CD4-positive, alpha-beta memory T cell (primary cell): ENCODE data around the gene CDRT15. TPM values are rescaled to one million over a fixed set of nuclear protein-coding genes. Genes with fewer than 3 reads are reported as not detected.
"Not testable (repeated sequence)": the region's sequence is repeated elsewhere in the genome, so short reads cannot be mapped to it uniquely, and the experiment has no call there.

ENCODE experiments used
- CTCF ChIA-PET: fragments of 350-600 bp; sonication (Branson Sonifier 250); formaldehyde crosslinking; loops from one replicate; lab custom pipeline; 2021; ENCODE audit warnings: inconsistent platforms; ENCODE audit not compliant: partially characterized antibody; lab: Charles Lee
- POLR2A ChIA-PET: fragments of 350-600 bp; sonication (Branson Sonifier 250); formaldehyde crosslinking; loops from one replicate; lab custom pipeline; 2021; ENCODE audit not compliant: partially characterized antibody; lab: Charles Lee
- DNase-seq, 5 donors: peaks; one replicate each; pipeline versions ENCODE4 v3.0.0 to v3.0.0-alpha.2; 2020 to 2022; ENCODE audit warnings: mixed read lengths in 1 of 5
- H3K27ac ChIP-seq: one replicate; pipeline ENCODE4 v1.7.0; 2013; ENCODE audit warnings: low read depth, low read length
- H3K27me3 ChIP-seq: 2 replicates; pipeline ENCODE4 v1.7.0; 2013; ENCODE audit warnings: mild to moderate bottlenecking, low read length, moderate library complexity; ENCODE audit not compliant: insufficient read depth
- H3K36me3 ChIP-seq: 2 replicates; pipeline ENCODE4 v1.7.0; 2013; ENCODE audit warnings: mild to moderate bottlenecking, low read length, moderate library complexity; ENCODE audit not compliant: insufficient read depth
- H3K4me1 ChIP-seq: 2 replicates; pipeline ENCODE4 v1.7.0; 2013; ENCODE audit warnings: mild to moderate bottlenecking, low read length, moderate library complexity; ENCODE audit not compliant: insufficient read depth
- H3K4me3 ChIP-seq, 2 donors: one replicate each; pipeline ENCODE4 v1.7.0; 2013; ENCODE audit warnings: low read length in 2 of 2, mild to moderate bottlenecking in 1 of 2
- H3K9me3 ChIP-seq, 2 donors: one replicate each; pipeline ENCODE4 v1.7.0; 2013; ENCODE audit warnings: low read length in 2 of 2, control low read depth in 1 of 2; ENCODE audit not compliant: control insufficient read depth in 1 of 2
- H3K27ac Mint-ChIP-seq, 7 donors: one replicate each; pipeline ENCODE4 v1.8.0; 2020 to 2021; ENCODE audit warnings: mixed read lengths in 7 of 7, mild to moderate bottlenecking in 6 of 7, inconsistent platforms in 3 of 7, moderate library complexity in 3 of 7
- H3K27me3 Mint-ChIP-seq, 2 donors: one replicate each; pipeline ENCODE4 v1.8.0; 2020 to 2021; ENCODE audit warnings: mixed read lengths in 2 of 2
- H3K36me3 Mint-ChIP-seq, 2 donors: one replicate each; pipeline ENCODE4 v1.8.0; 2020 to 2021; ENCODE audit warnings: mixed read lengths in 2 of 2, inconsistent platforms in 1 of 2, mild to moderate bottlenecking in 1 of 2
- H3K4me1 Mint-ChIP-seq, 4 donors: one replicate each; pipeline ENCODE4 v1.8.0; 2020 to 2021; ENCODE audit warnings: mixed read lengths in 4 of 4, mild to moderate bottlenecking in 1 of 4
- H3K4me3 Mint-ChIP-seq, 8 donors: one replicate each; pipeline ENCODE4 v1.8.0; 2020 to 2021; ENCODE audit warnings: mixed read lengths in 8 of 8, mild to moderate bottlenecking in 7 of 8, moderate library complexity in 6 of 8, inconsistent platforms in 3 of 8
- H3K9me3 Mint-ChIP-seq, 8 donors: one replicate each; pipeline ENCODE4 v1.8.0; 2020 to 2021; ENCODE audit warnings: mixed read lengths in 8 of 8, mild to moderate bottlenecking in 5 of 8, inconsistent platforms in 3 of 8, moderate library complexity in 1 of 8
- intact Hi-C: fragments of 100-400 bp; cut with micrococcal nuclease; formaldehyde crosslinking; loops from one replicate; pipeline ENCODE4 v1.15.1; 2023
- polyA plus RNA-seq, 2 donors: library from polyadenylated mRNA; unstranded; fragments of 300-500 nt; fragmentation: Illumina TruSeq; gene quantifications; one replicate each; pipeline ENCODE4 v1.2.3, GENCODE V29; 2021
- total RNA-seq, 2 experiments: library from RNA; stranded (reverse); gene quantifications; one replicate each; pipeline ENCODE4 v1.2.3, GENCODE V29; 2021

Gene CDRT15
- total RNA-seq, result not detected
- not detected for polyA plus RNA-seq

DNA sequence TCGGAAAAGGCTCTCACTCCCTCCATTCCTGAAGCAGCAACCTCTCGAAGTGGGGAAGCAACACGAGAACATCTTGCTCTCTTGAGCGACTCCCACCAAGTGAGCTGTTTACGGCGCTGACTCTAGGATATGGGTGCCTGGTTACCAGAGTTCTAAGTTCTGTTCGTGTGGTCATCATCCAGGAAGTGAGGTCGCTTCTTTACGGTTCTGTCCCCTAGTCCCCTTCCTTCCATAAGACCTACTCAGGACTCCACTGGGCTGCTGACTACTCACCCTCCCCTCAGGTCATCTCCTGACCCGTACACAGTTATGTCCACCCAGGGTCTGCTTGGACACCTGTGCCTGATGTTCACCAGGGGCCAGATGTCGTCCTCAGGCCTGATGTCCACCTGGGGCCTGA, at the start of gene CDRT15:
TSS of gene CDRT15 (minus strand) at position 101 of the 400 bp plus-strand sequence. CDS start at position 72, 29 bp downstream.
- H3K27ac ChIP-seq, H3K27me3 ChIP-seq, H3K4me1 Mint-ChIP-seq, H3K36me3 Mint-ChIP-seq, H3K27ac Mint-ChIP-seq, H3K36me3 ChIP-seq, CTCF ChIA-PET, DNase-seq, POLR2A ChIA-PET, intact Hi-C loops, H3K9me3 Mint-ChIP-seq, H3K9me3 ChIP-seq, H3K4me1 ChIP-seq, H3K4me3 ChIP-seq, H3K27me3 Mint-ChIP-seq, H3K4me3 Mint-ChIP-seq: not testable (repeated sequence)

DNA sequence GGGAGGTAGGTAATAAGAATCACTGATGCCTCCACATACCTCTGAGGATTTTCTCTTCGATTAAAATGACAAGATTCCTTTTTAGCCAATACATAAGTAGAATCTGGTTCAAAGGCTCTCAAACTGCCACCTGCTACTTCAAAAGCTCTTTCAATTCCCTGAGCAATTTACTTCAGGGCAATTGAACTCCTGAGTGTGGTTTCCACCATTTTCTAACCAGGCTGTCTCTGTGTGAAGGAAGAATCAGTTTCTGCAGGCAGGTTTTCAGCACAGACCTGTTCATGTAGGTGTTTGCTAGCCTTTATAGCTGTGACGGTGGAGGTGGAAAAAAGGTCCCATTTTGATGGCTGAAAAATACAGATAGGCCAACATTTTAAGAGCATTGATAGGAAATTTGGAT, 46.1 kb upstream of the CDRT15 start:
- Mint-ChIP-seq H3K27me3 (peaks cover 14 to 15% of the 10 kb centered on the region in 2 donors), H3K36me3 (no peaks in the 10 kb centered on the region), H3K9me3 (no peaks in the 10 kb centered on the region), H3K4me3 (no peak overlapping the region), H3K27ac (no peak overlapping the region), H3K4me1 (no peaks in the 10 kb centered on the region)
- H3K36me3 ChIP-seq, result no peaks in the 10 kb centered on the region
- no peak overlapping the region for H3K27ac ChIP-seq
- intact Hi-C loops, result no loop called here
- ChIA-PET CTCF (no interaction called here), POLR2A (interaction anchor here (1.0 kb wide), 1 partner anchor 18 kb away, joined by 3 read pairs; the partner anchor contains the start of gene HS3ST3B1)
- H3K9me3 ChIP-seq, result no peaks in the 10 kb centered on the region
- H3K4me3 ChIP-seq, result no peak overlapping the region
- H3K4me1 ChIP-seq, result no peaks in the 10 kb centered on the region
- no peaks in the 10 kb centered on the region for H3K27me3 ChIP-seq
- no peak for DNase-seq

DNA sequence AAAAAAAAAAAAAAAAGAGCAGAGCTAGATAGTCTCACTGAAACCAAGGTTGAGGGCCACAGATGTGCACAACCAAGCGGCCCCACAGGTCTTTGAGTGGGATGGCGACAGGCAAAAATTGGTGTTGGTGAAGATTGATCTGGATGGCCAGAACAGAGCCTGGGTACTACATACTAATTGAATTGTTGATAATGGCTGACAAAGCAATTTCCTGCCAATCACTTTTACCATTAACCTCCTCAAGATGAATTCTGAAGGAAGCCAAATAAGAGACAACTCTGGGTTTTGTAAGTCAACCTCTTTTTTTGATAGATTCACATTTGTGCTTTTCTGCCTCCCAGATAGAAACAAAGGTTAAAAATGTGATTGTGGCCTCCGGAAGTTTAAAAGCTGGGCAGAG, 44.9 kb upstream of the CDRT15 start:
- H3K4me3 Mint-ChIP-seq, result no peak overlapping the region
- H3K27me3 Mint-ChIP-seq, result peaks cover 14 to 15% of the 10 kb centered on the region in 2 donors
- no peak overlapping the region for H3K27ac Mint-ChIP-seq
- no peaks in the 10 kb centered on the region for H3K36me3 Mint-ChIP-seq
- Histone ChIP-seq H3K27ac (no peak overlapping the region), H3K27me3 (no peaks in the 10 kb centered on the region), H3K9me3 (no peaks in the 10 kb centered on the region), H3K4me1 (no peaks in the 10 kb centered on the region), H3K36me3 (no peaks in the 10 kb centered on the region), H3K4me3 (no peak overlapping the region)
- intact Hi-C loops, result no loop called here
- no peak for DNase-seq
- H3K9me3 Mint-ChIP-seq, result no peaks in the 10 kb centered on the region
- ChIA-PET POLR2A (no interaction called here), CTCF (no interaction called here)
- H3K4me1 Mint-ChIP-seq, result no peaks in the 10 kb centered on the region

DNA sequence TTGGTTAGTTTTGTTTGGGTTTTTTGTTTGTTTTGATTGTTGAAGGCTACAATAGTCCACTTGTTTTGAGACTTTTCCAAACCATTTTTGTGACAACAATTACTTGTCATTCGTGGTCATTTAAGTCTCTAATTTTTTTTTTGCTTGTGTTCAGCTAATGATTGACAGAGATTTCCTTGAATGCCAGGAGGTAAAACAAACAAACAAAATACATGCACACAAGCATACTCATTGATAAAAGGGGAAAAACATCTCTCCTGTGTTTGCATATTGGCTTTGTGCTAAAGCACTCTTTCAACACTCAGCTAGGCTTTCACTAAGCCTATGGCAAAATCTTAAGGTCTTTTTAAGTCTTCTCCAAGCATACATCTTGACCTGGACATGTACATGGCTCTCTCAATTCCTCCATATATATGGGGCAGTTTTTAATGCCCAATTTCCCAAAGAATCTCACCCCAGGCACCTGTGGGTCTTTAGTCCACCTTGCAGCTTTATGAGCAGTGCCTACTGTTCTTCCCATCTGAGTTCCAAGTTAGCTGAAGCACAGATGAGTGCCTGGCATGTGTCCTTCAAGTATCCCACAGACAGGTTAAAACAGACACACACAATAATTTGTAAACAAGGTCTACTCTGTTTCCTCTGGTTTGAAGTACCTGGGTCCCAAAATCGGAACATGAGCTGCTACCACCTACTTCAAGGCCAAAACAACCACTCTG, 40.0 kb upstream of the CDRT15 start:
- H3K9me3 Mint-ChIP-seq, result peaks cover 0 to 8% (median 3%) of the 10 kb centered on the region in 8 donors
- Histone ChIP-seq H3K36me3 (no peaks in the 10 kb centered on the region), H3K9me3 (no peaks in the 10 kb centered on the region), H3K27ac (no peak overlapping the region), H3K27me3 (no peaks in the 10 kb centered on the region), H3K4me3 (no peak overlapping the region), H3K4me1 (no peaks in the 10 kb centered on the region)
- intact Hi-C loops, result no loop called here
- H3K4me3 Mint-ChIP-seq, result no peak overlapping the region
- H3K27me3 Mint-ChIP-seq, result peaks cover 6 to 7% of the 10 kb centered on the region in 2 donors
- H3K4me1 Mint-ChIP-seq, result no peaks in the 10 kb centered on the region
- ChIA-PET POLR2A (no interaction called here), CTCF (no interaction called here)
- no peak overlapping the region for H3K27ac Mint-ChIP-seq
- DNase-seq, result no peak
- no peaks in the 10 kb centered on the region for H3K36me3 Mint-ChIP-seq

DNA sequence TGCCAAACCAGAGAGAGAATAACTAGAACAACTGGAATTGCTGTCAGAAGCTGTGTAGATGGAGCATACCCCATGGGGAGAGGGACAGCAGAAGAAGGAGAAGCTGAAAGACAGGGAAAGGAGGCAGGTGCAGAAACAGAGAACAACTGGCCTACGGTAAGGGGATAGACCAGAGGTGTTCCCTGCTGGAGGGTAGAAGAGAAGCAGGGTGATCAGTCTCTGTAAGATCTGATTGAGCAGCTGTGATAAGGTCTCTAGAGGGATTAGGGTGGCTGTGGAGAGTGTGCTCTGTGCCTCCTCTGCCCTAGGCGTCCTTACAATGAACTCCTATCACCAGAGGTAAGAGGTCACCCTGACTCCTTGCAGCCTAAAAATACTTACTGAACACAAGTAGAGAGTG, 33.8 kb upstream of the CDRT15 start:
- no peak for DNase-seq
- Mint-ChIP-seq H3K9me3 (peaks cover 0 to 4% (median under 1%) of the 10 kb centered on the region in 8 donors), H3K27me3 (peaks cover 0 to 1% of the 10 kb centered on the region in 2 donors), H3K4me3 (no peak overlapping the region), H3K4me1 (peaks cover 0 to 7% (median 0%) of the 10 kb centered on the region in 4 donors), H3K36me3 (no peaks in the 10 kb centered on the region), H3K27ac (no peak overlapping the region)
- ChIA-PET CTCF (no interaction called here), POLR2A (interaction anchor here (0.6 kb wide), 1 partner anchor 30 kb away, joined by 4 read pairs; the partner anchor contains the start of gene HS3ST3B1)
- Histone ChIP-seq H3K4me1 (no peaks in the 10 kb centered on the region), H3K27ac (no peak overlapping the region), H3K4me3 (no peak overlapping the region), H3K27me3 (no peaks in the 10 kb centered on the region), H3K9me3 (no peaks in the 10 kb centered on the region), H3K36me3 (no peaks in the 10 kb centered on the region)
- intact Hi-C loops, result no loop called here

DNA sequence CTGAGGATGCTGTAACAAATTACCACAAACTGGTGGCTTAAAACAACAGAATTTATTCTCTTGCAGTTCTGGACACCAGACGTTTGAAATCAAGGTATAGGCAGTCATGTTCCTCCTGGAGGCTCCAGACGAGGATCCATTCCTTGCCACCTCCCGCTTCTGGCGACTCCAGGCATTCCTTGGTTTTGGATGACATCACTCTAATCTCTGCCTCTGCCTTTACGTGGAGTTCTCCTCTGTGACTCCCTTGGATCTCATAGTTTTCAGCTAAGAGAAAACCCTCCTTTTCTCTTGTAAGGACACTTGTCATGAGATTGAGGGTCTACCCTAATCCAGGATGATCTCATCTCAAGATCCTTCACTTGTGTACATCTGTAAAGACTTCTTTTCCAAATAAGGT, 32.8 kb upstream of the CDRT15 start:
- Histone ChIP-seq H3K4me1 (no peaks in the 10 kb centered on the region), H3K4me3 (no peak overlapping the region), H3K27me3 (no peaks in the 10 kb centered on the region), H3K9me3 (no peaks in the 10 kb centered on the region), H3K36me3 (no peaks in the 10 kb centered on the region), H3K27ac (no peak overlapping the region)
- ChIA-PET POLR2A (no interaction called here), CTCF (no interaction called here)
- no peak for DNase-seq
- Mint-ChIP-seq H3K4me1 (peaks cover 0 to 7% (median 0%) of the 10 kb centered on the region in 4 donors), H3K36me3 (no peaks in the 10 kb centered on the region), H3K9me3 (peaks cover 0 to 4% (median 0%) of the 10 kb centered on the region in 8 donors), H3K27me3 (no peaks in the 10 kb centered on the region), H3K4me3 (no peak overlapping the region), H3K27ac (no peak overlapping the region)
- intact Hi-C loops, result no loop called here

DNA sequence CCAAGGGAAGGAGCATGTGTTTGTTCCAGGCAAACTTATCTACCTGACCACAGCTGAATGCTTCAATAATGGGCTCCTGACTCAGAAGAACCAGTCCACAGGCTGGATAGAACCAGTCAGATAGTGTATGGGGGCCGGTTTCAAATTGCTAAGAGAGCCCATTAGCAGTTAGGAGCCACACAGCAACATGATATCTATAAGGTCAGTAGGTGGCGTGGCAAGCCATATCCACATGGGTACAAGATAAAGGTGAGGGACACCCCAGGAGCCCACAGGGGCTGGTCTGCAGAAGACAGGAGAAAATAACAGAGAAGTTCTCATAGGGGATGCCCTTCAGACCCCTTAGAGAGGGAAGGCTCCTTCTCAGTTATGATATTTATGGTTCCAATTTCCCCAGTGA, 31.6 kb upstream of the CDRT15 start:
- Mint-ChIP-seq H3K36me3 (no peaks in the 10 kb centered on the region), H3K9me3 (peaks cover 0 to 4% (median 0%) of the 10 kb centered on the region in 8 donors), H3K27me3 (no peaks in the 10 kb centered on the region), H3K4me1 (peaks cover 0 to 7% (median 0%) of the 10 kb centered on the region in 4 donors), H3K27ac (no peak overlapping the region), H3K4me3 (no peak overlapping the region)
- Histone ChIP-seq H3K36me3 (no peaks in the 10 kb centered on the region), H3K4me1 (no peaks in the 10 kb centered on the region), H3K9me3 (no peaks in the 10 kb centered on the region), H3K27me3 (no peaks in the 10 kb centered on the region), H3K4me3 (no peak overlapping the region), H3K27ac (no peak overlapping the region)
- ChIA-PET CTCF (interaction anchor here (1.4 kb wide), 2 partner anchors 30 to 35 kb away, joined by 3 read pairs; no protein-coding TSS in a partner anchor), POLR2A (interaction anchor here (1.2 kb wide), 1 partner anchor 33 kb away, joined by 4 read pairs; no protein-coding TSS in a partner anchor)
- intact Hi-C loops, result no loop called here
- DNase-seq, result no peak
